ENCODE results near the gene TRIO.

The TRIO gene

GRCh38 chr5:14471507-14471906 lies 328.4 kb downstream of the TRIO start:
- DNase-seq, result no peak

DNA sequence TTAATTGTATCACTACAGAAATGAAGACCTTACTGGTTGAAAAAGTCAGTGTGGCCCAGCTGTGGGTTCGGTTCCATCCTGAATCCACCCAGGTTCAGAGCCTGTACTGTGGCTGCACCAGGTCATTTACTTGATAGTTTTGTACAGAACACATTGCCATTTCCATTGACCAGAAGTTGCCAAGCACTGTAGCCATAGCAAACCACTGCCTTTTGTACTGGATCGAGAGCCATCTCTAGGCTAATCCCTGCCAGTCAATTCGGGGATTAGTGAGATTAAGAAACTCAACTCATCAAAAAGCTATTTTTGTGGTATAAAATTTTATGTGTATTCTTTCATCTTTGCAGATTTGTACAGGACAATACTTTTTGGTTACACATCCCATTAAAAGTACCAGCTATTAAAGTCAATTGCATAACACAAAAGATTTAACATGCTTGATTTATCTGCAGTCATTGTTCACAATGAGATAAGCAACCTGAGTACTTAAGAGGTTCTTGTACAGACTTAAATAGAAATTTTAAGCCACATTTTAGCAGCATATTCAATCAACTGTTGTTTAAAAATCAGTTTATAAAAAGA lies 329.9 kb downstream of the TRIO start:
- DNase-seq, result no peak

DNA sequence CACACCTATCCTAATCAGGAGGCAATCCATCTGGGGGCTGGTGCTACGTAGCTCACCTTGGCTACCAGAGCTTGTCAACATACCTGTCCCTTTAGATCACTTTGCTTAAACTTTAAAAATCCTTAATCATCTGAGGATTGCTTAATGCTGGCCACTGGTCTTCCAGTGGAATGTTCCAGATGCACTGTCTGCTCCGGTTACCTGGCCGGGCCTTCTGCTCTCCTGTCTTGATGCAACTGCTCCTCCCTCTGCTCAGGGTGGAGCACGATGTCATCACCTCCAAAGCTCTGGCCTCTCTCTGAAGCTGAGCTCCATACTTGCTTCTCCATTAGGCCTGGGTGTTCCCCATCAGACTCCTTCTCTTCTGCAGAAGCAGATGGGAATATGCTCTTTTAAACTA lies 331.9 kb downstream of the TRIO start:
- no peak for DNase-seq

- no peak for DNase-seq
Observed at GRCh38 chr5:14476786-14477435, 333.8 kb downstream of the TRIO start.

DNA sequence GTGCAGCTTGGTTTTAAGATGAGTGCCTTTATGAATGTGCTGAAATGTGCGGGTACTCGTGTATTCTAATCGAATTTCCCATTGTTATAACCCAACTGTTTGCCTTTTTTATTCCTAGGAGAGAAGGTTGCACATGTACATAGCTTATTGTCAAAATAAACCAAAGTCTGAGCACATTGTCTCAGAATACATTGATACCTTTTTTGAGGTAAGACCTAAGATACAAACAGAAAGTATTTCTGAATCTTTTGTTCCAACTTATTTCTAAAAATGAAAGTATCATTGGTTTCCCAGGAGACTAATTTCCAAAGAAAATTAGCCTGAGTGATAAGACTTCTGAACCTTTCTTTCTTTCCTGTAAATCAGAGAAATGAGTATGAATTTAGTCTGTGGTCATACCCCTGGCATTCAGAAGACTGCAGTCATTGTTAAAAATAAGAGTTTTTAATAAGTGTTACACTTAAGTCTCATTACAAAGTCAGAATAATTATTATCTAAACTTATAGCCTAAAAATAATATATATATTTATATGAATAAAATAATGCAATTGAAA lies 336.1 kb downstream of the TRIO start:
- DNase-seq, result no peak

GRCh38 chr5:14481349-14481748 lies 338.2 kb downstream of the TRIO start:
- no peak for DNase-seq

GRCh38 chr5:14482085-14482484 lies 338.9 kb downstream of the TRIO start:
- no peak for DNase-seq

DNA sequence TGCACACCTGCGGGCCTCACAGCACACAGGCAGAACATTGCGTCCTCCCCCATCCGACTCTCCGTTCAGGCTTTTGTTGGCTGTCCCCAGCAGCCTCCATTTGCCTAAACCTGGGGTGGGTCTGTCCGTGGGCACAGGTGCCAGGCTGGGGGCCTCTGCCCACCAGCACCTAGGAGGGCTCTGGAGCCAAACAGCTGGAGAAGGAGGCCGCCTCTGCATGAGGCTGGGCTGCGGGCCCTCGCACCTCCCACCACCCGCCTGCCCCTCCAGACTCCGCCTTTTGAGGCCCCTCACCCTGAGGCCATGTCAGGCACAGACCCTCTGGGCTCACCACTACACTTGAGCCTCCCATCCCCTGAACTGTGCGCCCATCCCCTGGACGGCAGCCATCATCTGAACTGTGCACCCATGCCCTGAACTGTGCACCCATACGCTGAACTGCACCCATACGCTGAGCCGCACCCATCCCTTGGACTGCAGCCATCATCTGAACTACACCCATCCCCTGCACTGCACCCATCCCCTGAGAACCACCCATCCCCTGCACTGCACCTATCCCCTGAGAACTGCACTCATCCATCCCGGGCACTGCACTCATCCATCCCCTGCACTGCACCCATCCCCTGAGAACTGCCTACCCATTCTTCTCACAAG lies 340.5 kb downstream of the TRIO start:
- DNase-seq, result no peak

DNA sequence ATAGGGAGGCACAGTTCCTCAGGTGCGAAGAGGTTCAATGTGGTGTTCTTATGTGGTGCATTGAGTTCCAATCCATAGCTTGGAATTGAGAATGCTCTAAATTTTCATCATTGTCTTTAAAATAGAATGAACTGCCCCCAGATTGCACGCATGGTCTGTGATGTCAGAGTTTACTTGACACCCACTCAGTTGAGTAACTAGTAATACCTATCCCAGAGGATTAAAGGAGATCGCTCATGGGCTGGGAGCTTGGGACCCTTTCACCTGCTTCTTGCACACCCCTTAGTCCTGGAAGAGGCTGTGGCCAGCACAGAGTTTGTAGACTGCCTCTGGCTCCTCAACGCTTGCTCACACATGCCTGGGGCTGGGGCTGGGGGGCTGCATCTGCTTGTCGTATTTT lies 343.3 kb downstream of the TRIO start:
- no peak for DNase-seq

DNA sequence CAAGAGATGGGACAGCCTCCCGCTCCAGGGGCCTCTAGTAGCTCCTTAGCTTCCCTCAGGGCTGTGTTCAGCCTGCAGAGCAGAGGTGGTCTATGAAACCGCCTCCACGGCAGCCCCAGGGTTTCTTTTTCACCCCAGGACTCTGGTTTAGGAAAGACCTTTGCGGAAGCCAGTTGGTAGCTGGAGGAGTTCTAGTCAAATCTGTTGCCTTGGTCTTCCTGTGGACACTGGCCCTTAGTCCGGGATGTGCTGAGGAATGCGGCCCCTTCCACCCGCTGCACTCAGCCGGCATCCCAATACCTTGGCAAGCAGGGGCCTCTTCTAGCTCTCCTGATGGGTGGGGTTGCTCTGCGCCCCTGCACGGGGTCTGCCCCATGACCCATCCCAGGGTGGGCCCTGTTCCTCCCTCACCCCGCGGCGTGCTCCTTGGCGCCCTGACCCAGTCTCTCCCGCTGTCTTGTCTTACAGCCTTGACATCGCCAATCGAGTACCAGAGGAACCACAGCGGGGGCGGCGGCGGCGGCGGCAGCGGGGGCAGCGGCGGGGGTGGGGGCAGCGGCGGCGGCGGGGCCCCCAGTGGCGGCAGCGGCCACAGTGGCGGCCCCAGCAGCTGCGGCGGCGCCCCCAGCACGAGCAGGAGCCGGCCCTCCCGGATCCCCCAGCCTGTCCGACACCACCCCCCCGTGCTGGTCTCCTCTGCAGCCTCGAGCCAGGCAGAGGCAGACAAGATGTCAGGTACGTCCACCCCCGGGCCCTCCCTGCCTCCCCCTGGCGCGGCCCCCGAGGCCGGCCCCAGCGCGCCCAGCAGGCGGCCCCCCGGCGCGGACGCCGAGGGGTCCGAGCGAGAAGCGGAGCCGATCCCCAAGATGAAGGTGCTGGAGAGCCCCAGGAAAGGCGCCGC lies 344.1 kb downstream of the TRIO start:
- DNase-seq, result no peak

DNA sequence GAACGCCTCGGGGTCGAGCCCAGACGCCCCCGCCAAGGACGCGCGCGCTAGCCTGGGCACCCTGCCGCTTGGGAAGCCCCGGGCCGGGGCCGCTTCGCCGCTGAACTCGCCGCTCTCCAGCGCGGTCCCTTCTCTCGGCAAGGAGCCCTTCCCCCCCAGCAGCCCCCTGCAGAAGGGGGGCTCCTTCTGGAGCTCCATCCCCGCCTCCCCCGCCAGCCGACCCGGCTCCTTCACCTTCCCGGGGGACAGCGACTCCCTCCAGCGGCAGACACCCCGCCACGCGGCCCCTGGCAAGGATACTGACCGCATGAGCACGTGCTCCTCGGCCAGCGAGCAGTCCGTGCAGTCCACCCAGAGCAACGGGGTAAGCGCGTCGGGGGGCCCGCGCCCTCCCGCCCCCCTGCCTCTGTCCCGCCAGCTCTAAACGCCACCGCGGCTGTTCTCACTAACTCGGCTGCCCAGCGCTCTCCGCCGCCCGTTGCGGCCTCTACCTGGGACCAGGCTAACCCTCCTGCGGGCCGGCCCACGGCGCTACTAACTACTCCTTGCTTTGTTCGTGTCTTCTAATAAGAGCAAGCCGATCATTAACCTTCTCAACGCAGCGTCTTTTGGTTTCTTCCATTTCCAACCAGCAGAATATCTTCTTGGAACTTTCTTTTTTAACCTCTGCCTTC lies 344.9 kb downstream of the TRIO start:
- no peak for DNase-seq

DNA sequence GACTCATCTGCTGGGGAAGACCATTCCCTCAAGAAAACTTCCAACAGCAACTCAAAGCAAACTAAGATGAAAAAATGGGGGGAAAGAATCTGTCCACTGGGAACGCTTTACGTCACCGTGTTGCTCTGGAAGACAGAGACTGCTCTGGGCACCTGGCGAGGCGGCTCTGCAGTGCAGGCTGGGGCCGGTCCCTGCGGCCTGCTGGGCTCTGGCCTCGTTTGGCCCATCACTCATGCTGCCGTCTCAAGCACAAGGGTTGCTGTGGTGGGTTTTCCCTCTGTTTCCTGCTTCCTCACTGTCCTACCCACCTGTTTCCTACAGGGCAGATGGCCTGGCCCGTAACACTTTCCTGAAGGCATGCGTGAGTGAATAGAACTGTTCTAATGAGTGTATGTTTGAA lies 345.6 kb downstream of the TRIO start:
- no peak for DNase-seq

DNA sequence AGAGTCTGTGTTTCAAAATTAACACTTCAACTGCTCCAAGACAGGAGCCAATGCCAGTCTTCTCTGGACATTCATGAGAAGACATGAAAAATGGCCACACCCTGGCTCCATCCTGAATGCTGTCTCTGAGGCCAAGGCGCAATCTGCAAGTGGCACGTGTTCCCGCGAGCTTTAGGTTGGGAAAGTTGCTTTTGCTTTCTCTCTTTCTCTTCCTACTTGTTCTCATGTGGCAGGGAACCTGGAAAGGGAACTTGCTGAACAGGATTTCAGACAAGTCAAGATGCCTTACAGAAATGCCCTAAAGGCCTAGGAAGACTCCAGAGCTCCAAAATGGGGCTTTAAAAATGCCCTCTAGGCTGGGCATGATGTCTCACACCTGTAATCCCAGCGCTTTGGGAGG lies 346.5 kb downstream of the TRIO start:
- DNase-seq, result no peak

DNA sequence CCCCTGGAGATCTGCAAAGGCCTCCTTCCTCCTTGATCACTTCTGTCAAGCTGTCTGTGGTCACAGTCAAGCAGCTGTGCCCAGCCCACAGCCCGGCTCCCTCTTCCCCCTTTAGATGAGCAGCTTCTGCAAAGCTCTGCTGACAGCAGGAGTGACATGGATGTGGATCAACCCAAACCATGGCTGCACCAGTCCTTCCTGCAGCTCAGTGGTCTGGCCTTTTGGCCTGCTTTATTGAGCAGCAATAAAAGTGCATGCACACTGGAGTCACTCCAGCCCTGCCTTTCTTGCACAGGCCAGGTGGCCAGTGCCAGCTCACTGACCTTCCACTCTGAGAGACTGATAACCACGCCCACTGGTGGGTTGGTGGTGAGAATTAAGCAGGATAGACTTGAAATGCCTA lies 347.2 kb downstream of the TRIO start:
- DNase-seq, result no peak

DNA sequence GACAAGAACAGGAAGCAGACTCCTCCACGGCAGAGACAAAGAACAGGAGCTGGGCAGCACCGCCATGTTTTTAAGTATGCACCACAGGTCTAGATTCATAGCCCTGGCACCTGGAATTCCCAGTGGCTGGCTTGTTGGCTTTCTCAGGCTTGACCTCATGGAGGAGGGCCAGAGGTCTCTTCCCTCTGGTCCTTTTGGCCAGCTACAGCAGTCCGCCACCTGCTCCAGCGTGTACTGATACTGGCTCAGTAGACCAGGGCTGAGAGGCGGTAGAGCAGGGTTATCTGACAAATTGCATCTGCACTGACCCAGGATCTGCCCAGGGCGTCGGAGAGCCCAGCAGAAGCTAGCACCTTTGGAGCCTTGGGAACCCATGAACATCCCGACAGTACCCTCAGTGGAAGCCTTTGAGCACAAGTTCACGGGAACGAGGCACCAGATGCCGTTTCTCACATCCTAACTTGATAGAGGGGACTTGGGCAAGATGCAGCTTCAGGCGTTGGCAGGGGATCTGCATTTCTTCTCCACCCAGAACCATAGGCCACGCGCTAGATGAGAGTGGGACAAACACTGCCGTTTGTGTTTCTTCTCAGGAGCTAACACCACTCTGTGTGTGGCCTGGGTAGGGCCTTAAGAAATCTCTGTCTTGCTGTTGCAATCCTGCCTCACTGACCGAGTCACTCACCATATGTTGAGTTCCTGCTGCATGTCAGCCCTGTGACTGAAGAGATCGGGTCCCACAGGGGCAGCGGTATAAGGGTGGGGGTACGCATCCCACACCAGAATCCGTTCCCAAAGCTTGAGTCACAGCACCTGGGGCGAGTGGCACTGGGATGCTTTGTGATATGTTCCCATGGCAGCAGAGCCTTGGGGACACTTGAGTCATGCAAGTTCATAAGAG lies 348.1 kb downstream of the TRIO start:
- no peak for DNase-seq

DNA sequence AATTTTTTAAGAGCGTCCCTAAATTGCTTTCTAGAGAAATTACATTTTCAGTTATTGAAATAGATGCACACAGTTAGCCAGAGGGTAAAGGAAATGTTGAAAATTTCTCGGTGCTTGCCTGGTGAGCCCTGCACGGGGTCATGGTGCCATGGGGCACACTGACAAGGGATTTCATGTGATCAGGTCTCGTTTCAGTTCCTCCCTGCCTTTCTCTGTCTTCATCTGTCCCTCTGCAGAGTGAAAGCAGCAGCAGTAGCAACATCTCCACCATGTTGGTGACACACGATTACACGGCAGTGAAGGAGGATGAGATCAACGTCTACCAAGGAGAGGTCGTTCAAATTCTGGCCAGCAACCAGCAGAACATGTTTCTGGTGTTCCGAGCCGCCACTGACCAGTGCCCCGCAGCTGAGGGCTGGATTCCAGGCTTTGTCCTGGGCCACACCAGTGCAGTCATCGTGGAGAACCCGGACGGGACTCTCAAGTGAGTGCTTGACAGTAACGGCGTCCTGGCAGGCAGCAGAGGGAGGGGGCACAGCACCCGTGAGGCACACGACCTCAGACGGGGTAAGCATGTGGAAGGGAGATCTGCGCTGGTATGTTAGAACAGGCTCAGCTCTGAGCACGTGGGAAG lies 349.3 kb downstream of the TRIO start:
- DNase-seq, result no peak

GRCh38 chr5:14495301-14495700 lies 352.2 kb downstream of the TRIO start:
- DNase-seq, result no peak

GRCh38 chr5:14497311-14497710 lies 354.2 kb downstream of the TRIO start:
- DNase-seq, result no peak

DNA sequence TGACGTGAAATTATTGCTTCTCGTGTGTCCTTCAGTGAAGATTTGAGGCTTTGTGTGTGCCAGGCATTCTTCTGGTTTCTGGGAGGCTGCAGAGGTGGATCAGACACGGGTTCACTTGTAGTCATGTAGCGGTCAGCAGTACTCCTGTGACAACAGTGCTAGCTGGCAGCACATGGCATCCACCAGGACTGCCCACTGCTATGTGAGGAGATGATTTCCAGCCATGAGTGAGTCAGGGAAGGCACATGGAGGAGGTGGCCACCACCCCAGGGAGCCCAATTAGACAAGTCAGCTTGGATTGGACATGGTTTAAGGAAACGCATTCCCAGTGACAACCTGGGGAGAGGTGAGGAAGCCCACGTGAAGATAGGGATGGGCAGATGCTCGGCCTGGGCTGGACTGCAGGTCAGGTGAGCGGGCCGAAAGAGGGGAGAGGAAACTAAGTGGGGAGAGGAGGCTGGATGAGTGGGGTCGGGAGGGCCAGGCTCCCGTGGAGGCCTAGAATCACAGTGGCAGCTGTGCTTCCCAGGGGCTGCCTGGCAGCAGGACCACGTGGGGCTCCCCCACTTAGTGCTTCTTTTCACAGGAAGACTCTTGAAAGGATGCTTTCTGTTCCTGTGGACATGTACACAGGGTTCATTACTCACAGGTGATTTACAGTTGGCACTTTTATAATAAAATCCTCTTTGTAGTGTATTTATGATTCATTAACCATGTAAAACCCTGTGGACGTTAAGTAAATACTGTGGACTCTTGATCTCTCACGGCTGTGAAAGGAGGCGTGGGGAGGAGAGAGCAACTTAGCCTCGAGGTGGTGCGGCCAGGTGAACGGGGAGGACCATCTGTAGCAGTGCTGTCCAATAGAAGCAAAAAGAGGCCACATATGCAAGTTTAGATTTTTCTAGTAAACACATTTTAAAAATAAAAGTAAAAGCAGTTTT lies 358.5 kb downstream of the TRIO start:
- no peak for DNase-seq

GRCh38 chr5:14502294-14502690 lies 359.1 kb downstream of the TRIO start:
- no peak for DNase-seq
